Kidney (tissue), 14 donors: Measurements from ENCODE around the gene RBMX2. TPM values are rescaled to one million over a fixed set of nuclear protein-coding genes. Genes with fewer than 3 reads are reported as not detected.

Experiments
- DNase-seq, 5 donors: peaks; one replicate each; pipeline ENCODE4 v3.0.0-alpha.2; 2013 to 2020
- FAIRE-seq: peaks from 2 replicates; lab custom pipeline; 2012; peaks lifted over from hg19 to GRCh38; lab: Jason Lieb, UNC
- H3K27ac ChIP-seq, 2 donors: one replicate each; pipeline ENCODE4 v1.7.0; 2013; ENCODE audit warnings: low read depth in 2 of 2, low read length in 2 of 2, inconsistent platforms in 1 of 2
- H3K27me3 ChIP-seq: one replicate; pipeline ENCODE4 v1.7.1; 2013; ENCODE audit warnings: low read length, inconsistent platforms; ENCODE audit not compliant: control insufficient read depth, insufficient read depth
- H3K36me3 ChIP-seq, 3 donors: one replicate each; pipeline versions ENCODE4 v1.7.0 to v1.7.1; 2013; ENCODE audit warnings: low read length in 3 of 3, control low read depth in 1 of 3, inconsistent platforms in 1 of 3; ENCODE audit not compliant: insufficient read depth in 3 of 3, control insufficient read depth in 2 of 3
- H3K4me1 ChIP-seq, 3 donors: one replicate each; pipeline versions ENCODE4 v1.7.0 to v1.7.1; 2013; ENCODE audit warnings: low read length in 3 of 3, inconsistent platforms in 1 of 3, low read depth in 1 of 3; ENCODE audit not compliant: control insufficient read depth in 2 of 3, insufficient read depth in 2 of 3
- H3K4me3 ChIP-seq, 3 donors: one replicate each; pipeline versions ENCODE4 v1.7.0 to v1.8.1; 2013; ENCODE audit warnings: low read length in 3 of 3, control low read depth in 1 of 3, inconsistent platforms in 1 of 3
- H3K9ac ChIP-seq, 3 donors: one replicate each; pipeline versions ENCODE4 v1.7.0 to v1.7.1; 2013; ENCODE audit warnings: low read length in 3 of 3, control low read depth in 1 of 3, inconsistent platforms in 1 of 3
- H3K9me3 ChIP-seq, 3 donors: one replicate each; pipeline versions ENCODE4 v1.7.0 to v1.7.1; 2013; ENCODE audit warnings: low read length in 3 of 3, control low read depth in 1 of 3, inconsistent platforms in 1 of 3; ENCODE audit not compliant: control insufficient read depth in 2 of 3, insufficient read depth in 1 of 3
- intact Hi-C: fragments of 100-400 bp; cut with DNase I; formaldehyde crosslinking; loops from one replicate; pipeline ENCODE4 v1.11.1; 2022
- polyA plus RNA-seq: library from polyadenylated mRNA; stranded (reverse); fragments of 350-450 nt; fragmentation: Illumina TruSeq; extraction: RNeasy Lipid Tissue Mini Kit (QIAGEN cat#74804); gene quantifications from one replicate; pipeline ENCODE4 v1.2.3, GENCODE V29; 2014; ENCODE audit warnings: low read depth, low replicate concordance; ENCODE audit not compliant: insufficient read depth
- total RNA-seq: library from RNA; stranded (reverse); fragmentation: NEBNext Ultra II Directional; extraction: Animal tissue kit (Norgen Biotek cat#: 25700); gene quantifications from one replicate; pipeline ENCODE4 v1.2.1, GENCODE V29; 2021
- TF ChIP-seq, protein P1 (sequence below): IDR thresholded peaks from 3 replicates; pipeline ENCODE4 v1.5.1; 2012; ENCODE audit warnings: mild to moderate bottlenecking, moderate library complexity, borderline replicate concordance; ENCODE audit not compliant: insufficient read depth; ENCODE audit errors: extremely low read depth
- donor health status: control.
- donor health status: control.
- donor health status: control.
- donor health status: control.
- donor health status: control.
- donor health status: DM: yes; HTN: yes; CAD: no.
- donor health status: Normal renal cell carcinoma (clear cell type).

RBMX2 gene
- total and polyA plus RNA-seq, 2 donors from 2014 or later = 16.0 to 24.0 TPM

GRCh38 chrX:130393451-130394074 lies 8.2 kb upstream of the RBMX2 start:
- peaks cover 2% of the 10 kb centered on the region for H3K27me3 ChIP-seq

GRCh38 chrX:130395341-130395740 lies 6.4 kb upstream of the RBMX2 start:
- TF ChIP-seq, protein P1, sequence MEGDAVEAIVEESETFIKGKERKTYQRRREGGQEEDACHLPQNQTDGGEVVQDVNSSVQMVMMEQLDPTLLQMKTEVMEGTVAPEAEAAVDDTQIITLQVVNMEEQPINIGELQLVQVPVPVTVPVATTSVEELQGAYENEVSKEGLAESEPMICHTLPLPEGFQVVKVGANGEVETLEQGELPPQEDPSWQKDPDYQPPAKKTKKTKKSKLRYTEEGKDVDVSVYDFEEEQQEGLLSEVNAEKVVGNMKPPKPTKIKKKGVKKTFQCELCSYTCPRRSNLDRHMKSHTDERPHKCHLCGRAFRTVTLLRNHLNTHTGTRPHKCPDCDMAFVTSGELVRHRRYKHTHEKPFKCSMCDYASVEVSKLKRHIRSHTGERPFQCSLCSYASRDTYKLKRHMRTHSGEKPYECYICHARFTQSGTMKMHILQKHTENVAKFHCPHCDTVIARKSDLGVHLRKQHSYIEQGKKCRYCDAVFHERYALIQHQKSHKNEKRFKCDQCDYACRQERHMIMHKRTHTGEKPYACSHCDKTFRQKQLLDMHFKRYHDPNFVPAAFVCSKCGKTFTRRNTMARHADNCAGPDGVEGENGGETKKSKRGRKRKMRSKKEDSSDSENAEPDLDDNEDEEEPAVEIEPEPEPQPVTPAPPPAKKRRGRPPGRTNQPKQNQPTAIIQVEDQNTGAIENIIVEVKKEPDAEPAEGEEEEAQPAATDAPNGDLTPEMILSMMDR = no peak
- no peak for FAIRE-seq

More at GRCh38 chrX:130393451-130394074, 8.2 kb upstream of the RBMX2 start:
- Histone ChIP-seq H3K4me1 (no peaks in the 10 kb centered on the region), H3K9me3 (no peaks in the 10 kb centered on the region), H3K4me3 (no peak overlapping the region), H3K27ac (no peak overlapping the region), H3K36me3 (no peaks in the 10 kb centered on the region), H3K9ac (no peak overlapping the region)
- intact Hi-C loops = loop anchor here (10.0 kb wide), 1 partner anchor 521 kb away; no protein-coding TSS in a partner anchor
- TF ChIP-seq, protein P1 = peak; percentile 52
- DNase-seq (peak in 4 of 5 donors; percentile 43 to 70 (median 56)), FAIRE-seq (peak; percentile 68)

GRCh38 chrX:130402208-130402684 lies 459 bp downstream of the RBMX2 start:
- H3K27ac ChIP-seq = no peak overlapping the region
- FAIRE-seq (no peak), DNase-seq (no peak)
- TF ChIP-seq, protein P1 = no peak
- H3K4me1 ChIP-seq = peaks cover 0 to 3% (median 0%) of the 10 kb centered on the region in 3 donors
- no peaks in the 10 kb centered on the region for H3K9me3 ChIP-seq
- peak overlapping the region; percentile 82 to 96 (median 90) for H3K4me3 ChIP-seq
- intact Hi-C loops = no loop called here
- H3K27me3 ChIP-seq = no peaks in the 10 kb centered on the region
- H3K36me3 ChIP-seq = no peaks in the 10 kb centered on the region
- peak overlapping the region in 2 of 3 donors; percentile 55 to 83 for H3K9ac ChIP-seq

More at GRCh38 chrX:130395341-130395740, 6.4 kb upstream of the RBMX2 start:
- no peak overlapping the region for H3K4me3 ChIP-seq
- no peak overlapping the region for H3K9ac ChIP-seq
- H3K9me3 ChIP-seq = no peaks in the 10 kb centered on the region
- no peaks in the 10 kb centered on the region for H3K4me1 ChIP-seq
- H3K36me3 ChIP-seq = no peaks in the 10 kb centered on the region
- no peak for DNase-seq
- H3K27me3 ChIP-seq = peaks cover 2% of the 10 kb centered on the region
- intact Hi-C loops = loop anchor here (10.0 kb wide), 1 partner anchor 519 kb away; no protein-coding TSS in a partner anchor
- no peak overlapping the region for H3K27ac ChIP-seq
